GM21825 (cell line): Measurements from ENCODE around the gene LBX2.

ENCODE experiments used
- ATAC-seq: cut with Tn5 transposase; IDR thresholded peaks from one replicate; pipeline ENCODE4 v1.9.1; 2021; ENCODE audit warnings: mild to moderate bottlenecking, moderate library complexity; ENCODE audit not compliant: unreplicated experiment

LBX2 gene

DNA sequence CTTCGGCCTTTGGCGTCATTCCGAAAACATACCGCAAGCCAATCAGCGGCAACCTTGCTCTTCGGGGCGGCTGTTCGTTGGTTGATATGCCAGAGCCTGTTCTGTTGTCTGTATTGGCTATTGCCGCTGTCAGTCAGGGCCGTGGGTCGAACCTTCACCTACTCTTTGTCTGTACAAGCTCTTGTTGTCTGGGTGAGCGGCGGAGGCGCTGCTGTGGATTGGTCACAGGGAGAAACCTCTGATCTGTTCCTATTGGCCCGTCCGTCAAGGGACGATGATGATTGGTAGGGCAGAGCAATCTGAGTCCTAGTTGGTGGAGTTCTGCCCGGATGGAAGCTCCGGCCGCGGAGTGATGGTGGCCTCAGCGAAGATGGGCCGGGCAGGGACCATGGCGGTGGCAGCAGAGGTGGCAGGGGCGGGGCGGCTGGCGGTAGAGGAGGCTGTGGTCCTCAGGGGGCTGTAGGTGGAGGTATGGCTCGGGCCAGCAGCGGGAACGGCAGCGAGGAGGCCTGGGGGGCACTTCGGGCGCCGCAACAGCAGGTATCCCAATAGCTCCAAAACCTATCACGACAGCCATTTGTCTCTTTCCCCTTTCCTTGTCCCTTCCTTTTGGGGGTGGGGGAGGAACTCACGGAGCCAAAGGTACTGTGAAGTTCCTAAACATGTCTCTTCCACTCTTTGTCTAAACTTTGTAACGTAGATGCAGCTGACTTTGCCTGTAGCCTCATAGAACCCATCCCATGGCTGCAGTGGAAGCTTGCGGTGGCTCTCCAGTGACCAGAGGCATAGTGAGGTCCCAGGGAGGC, 41.1 kb downstream of the LBX2 start, which contains the start of gene WBP1:
TSS of gene WBP1 (plus strand) at position 307 of the 806 bp plus-strand sequence. CDS start at position 472, 165 bp downstream.
- ATAC-seq = peak; percentile 79

DNA sequence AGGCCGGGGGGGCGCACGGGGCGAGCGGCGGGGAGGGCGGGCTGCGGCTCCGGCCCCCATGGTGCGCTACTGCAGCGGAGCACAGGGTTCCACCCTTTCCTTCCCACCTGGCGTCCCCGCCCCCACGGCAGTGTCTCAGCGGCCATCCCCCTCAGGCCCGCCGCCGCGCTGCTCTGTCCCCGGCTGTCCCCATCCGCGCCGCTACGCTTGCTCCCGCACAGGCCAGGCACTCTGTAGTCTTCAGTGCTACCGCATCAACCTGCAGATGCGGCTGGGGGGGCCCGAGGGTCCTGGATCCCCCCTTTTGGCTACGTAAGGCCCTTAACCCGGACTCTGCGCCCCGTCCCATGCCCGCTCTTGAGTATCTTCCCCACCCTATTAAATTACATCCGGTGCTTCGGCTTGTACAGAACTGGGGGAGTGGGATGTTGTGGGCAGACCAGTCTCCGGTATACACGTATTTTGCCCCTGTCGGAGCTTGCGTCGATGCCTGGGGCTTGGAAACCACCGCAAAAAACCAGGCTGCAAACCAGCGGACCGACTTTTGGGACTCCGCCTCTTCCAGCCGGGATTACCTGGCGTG, 41.8 kb downstream of the LBX2 start:
- peak; percentile 33 for ATAC-seq

DNA sequence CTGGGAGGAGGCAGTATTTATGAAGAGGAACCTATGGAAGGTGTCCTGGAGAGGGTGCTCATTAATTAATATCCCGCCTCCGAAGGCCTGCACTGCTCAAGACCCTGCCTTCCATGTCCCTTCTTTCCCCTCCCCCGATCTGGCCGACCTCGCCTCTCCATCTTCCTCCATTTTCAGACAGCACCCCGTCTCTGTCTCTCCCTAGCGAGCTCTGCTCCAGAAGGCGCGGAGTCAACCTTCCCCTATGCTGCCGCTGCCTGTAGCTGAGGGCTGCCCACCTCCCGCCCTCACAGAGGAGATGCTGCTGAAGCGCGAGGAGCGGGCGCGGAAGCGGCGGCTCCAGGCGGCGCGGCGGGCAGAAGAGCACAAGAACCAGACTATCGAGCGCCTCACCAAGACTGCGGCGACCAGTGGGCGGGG, 42.3 kb downstream of the LBX2 start:
- no peak for ATAC-seq

DNA sequence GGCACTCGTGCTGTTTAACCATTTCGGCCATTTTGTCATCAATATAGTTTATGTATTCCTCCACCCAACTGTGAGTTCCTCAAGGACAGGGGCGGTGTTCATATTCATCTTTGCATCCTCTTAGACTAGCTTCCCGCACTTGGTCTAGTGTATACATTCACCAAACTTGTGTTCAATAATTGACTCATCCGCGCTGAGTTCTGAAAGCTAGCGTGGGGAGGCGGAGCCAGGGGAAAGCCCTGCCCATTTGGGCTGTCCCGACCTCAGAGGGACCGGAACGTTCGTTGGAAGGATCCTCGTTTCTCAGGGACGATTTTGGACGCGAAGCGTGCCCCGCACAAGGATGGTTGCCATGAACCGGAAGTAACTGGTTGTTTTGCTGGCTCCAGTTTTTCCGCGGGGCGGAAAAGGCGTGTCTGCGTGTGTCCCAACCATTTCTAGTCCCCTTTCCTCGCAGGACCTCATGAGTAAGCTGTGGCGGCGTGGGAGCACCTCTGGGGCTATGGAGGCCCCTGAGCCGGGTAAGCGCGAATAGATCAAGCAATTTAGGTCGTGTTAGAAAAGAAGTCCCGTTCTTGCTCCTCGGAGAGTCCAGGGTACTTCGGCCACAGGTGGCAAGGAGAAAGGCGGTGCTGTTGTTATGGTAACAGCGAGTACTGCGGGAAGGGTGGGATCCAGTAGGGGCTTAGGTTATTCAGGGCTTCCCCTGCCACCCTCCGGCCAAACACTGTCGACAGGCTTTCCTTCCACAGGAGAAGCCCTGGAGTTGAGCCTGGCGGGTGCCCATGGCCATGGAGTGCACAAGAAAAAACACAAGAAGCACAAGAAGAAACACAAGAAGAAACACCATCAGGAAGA, 44.5 kb downstream of the LBX2 start, which contains the start of gene INO80B:
TSS of gene INO80B (plus strand) at position 434 of the 858 bp plus-strand sequence. CDS start at position 464, 30 bp downstream.
- ATAC-seq = peak; percentile 41

DNA sequence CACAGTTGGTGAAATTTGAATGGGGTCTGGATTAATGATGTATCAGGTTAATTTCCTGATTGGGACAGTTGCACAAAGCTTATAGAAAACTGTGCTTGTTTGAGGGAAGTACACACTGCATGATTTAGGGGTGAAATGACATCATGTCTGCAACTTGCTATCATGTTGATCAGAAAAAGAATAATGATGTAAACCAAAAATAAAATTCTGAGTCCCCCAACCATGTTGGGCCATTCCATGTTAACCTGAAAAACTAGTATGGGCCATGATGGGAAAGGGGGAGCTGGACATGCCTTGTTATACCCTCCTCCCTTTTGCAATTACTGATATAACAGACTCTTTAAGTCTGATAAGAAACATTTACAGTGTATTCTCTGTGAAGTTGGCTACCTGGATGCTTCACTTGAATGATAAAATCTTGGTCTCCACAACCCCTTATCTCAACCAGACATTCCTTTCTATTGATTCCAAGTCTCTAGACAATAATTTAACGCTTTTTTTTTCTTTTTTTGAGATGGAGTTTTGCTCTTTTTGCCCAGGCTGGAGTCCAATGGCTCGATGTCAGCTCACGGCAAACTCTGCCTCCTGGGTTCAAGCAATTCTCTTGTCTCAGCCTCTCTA, 48.7 kb downstream of the LBX2 start:
- ATAC-seq = no peak

DNA sequence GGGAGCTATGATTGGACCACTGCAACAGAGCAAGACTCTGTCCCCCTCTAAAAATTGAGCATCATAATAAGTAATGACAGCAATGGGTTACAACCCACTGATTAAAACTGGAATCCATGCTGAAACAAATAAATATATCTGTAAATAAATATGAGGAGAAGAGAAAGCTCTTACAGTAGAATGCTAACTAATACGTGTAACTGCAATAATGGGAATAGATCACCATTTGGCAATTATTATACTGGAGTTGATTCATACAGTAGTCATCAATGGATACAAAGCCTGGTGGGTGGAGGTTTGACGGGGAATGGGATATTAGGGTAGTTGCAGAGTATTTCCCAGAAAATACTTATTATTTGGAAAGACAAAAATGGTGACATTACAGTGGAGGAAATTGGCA, 50.6 kb downstream of the LBX2 start:
- no peak for ATAC-seq
